H1 (cell line): ENCODE data around the gene SPC25. TPM values are rescaled to one million over a fixed set of nuclear protein-coding genes. Genes with fewer than 3 reads are reported as not detected.

Source experiments
- CTCF ChIA-PET: fragments of 300-600 bp; sonication (Branson Sonifier 250); formaldehyde crosslinking; loops from one replicate; lab custom pipeline; 2021; ENCODE audit not compliant: partially characterized antibody; lab: Charles Lee
- POLR2A ChIA-PET: fragments of 300-600 bp; sonication (Branson Sonifier 250); formaldehyde crosslinking; loops from one replicate; lab custom pipeline; 2021; ENCODE audit warnings: inconsistent platforms; ENCODE audit not compliant: partially characterized antibody; lab: Charles Lee
- DNase-seq, 2 experiments: peaks; one replicate each; pipeline versions ENCODE4 v3.0.0 to v3.0.0-alpha.2; 2010 to 2022; ENCODE audit warnings: low spot score in 2 of 2, low read depth in 1 of 2, mixed read lengths in 1 of 2
- FAIRE-seq: peaks from 2 replicates; lab custom pipeline; 2011; peaks lifted over from hg19 to GRCh38; lab: Jason Lieb, UNC
- H2AFZ ChIP-seq: 2 replicates; pipeline ENCODE4 v1.8.1; 2012; ENCODE audit warnings: low read length, inconsistent platforms
- H2AK5ac ChIP-seq: 2 replicates; pipeline ENCODE4 v1.6.1; 2013; ENCODE audit warnings: low read depth, low read length
- H2BK120ac ChIP-seq: replicated peaks from 2 replicates; pipeline ENCODE3; 2013; ENCODE audit warnings: low read depth, low read length, inconsistent platforms
- H2BK12ac ChIP-seq: 2 replicates; pipeline ENCODE4 v1.6.1; 2013; ENCODE audit warnings: low read depth, low read length
- H2BK15ac ChIP-seq: 2 replicates; pipeline ENCODE4 v1.6.1; 2013; ENCODE audit warnings: low read length
- H2BK20ac ChIP-seq: 2 replicates; pipeline ENCODE4 v1.6.1; 2013; ENCODE audit warnings: low read length
- H2BK5ac ChIP-seq: 2 replicates; pipeline ENCODE4 v1.6.1; 2013; ENCODE audit warnings: low read depth, low read length
- H3K14ac ChIP-seq: 2 replicates; pipeline ENCODE4 v1.6.1; 2013; ENCODE audit warnings: inconsistent platforms; ENCODE audit not compliant: insufficient read length
- H3K18ac ChIP-seq: 2 replicates; pipeline ENCODE4 v1.6.1; 2013; ENCODE audit warnings: low read length; ENCODE audit errors: extremely low read depth
- H3K23ac ChIP-seq: 2 replicates; pipeline ENCODE4 v1.6.1; 2013; ENCODE audit warnings: inconsistent platforms; ENCODE audit not compliant: insufficient read length
- H3K23me2 ChIP-seq: 2 replicates; pipeline ENCODE4 v1.6.1; 2013; ENCODE audit warnings: low read depth, low read length
- H3K27ac ChIP-seq: 2 replicates; pipeline ENCODE4 v1.6.1; 2011; ENCODE audit warnings: low read depth, low read length, inconsistent platforms
- H3K27me3 ChIP-seq, 4 experiments: replicated peaks in 1 of 4; 1 replicate in 1 of 4; 2 replicates in 3 of 4; pipeline versions ENCODE4 v1.6.1 to v1.8.1; 2011 to 2013; ENCODE audit warnings: low read length in 3 of 4, mild to moderate bottlenecking in 3 of 4, inconsistent platforms in 2 of 4, mixed read lengths in 2 of 4, moderate library complexity in 1 of 4; ENCODE audit not compliant: control insufficient read depth in 3 of 4, insufficient read depth in 3 of 4; ENCODE audit errors: extremely low read depth in 1 of 4
- H3K36me3 ChIP-seq, 4 experiments: 2 replicates each; pipeline versions ENCODE4 v1.6.1 to v1.8.1; 2011 to 2013; ENCODE audit warnings: mild to moderate bottlenecking in 4 of 4, low read length in 3 of 4, moderate library complexity in 2 of 4, control low read depth in 1 of 4, inconsistent platforms in 1 of 4; ENCODE audit not compliant: insufficient read depth in 4 of 4, control insufficient read depth in 2 of 4
- H3K4ac ChIP-seq: replicated peaks from 2 replicates; pipeline ENCODE3; 2013; ENCODE audit warnings: low read length, low read depth, mixed read lengths, inconsistent platforms; ENCODE audit not compliant: insufficient read length
- H3K4me1 ChIP-seq, 4 experiments: replicated peaks in 1 of 4; 1 replicate in 1 of 4; 2 replicates in 3 of 4; pipeline versions ENCODE4 v1.6.1 to v1.8.1; 2011 to 2013; ENCODE audit warnings: low read length in 3 of 4, inconsistent platforms in 2 of 4, mixed read lengths in 1 of 4; ENCODE audit not compliant: insufficient read depth in 4 of 4, control insufficient read depth in 3 of 4
- H3K4me2 ChIP-seq, 2 experiments: 2 replicates each; pipeline versions ENCODE4 v1.6.1 to v1.8.1; 2011 to 2013; ENCODE audit warnings: low read depth in 2 of 2, low read length in 2 of 2, control low read depth in 1 of 2, inconsistent platforms in 1 of 2, mild to moderate bottlenecking in 1 of 2; ENCODE audit not compliant: insufficient read depth in 1 of 2
- H3K4me3 ChIP-seq, 4 experiments: fragments of 200-600, 300-600 bp in 1 of 4; sonication (generic), shearing (Covaris generic), sonication (Bioruptor Twin) in 1 of 4; 2 replicates each; pipeline versions ENCODE4 v1.5.1 to v1.8.1; 2011 to 2016; ENCODE audit warnings: low read length in 4 of 4, low read depth in 3 of 4, control low read depth in 2 of 4, inconsistent platforms in 2 of 4, mild to moderate bottlenecking in 2 of 4, mixed read lengths in 1 of 4, moderate library complexity in 1 of 4; ENCODE audit not compliant: insufficient read depth in 2 of 4; ENCODE audit errors: extremely low read depth in 1 of 4
- H3K56ac ChIP-seq: replicated peaks from 2 replicates; pipeline ENCODE3; 2013; ENCODE audit warnings: low read depth, mild to moderate bottlenecking, mixed read lengths, low read length, inconsistent platforms; ENCODE audit not compliant: insufficient read length
- H3K79me1 ChIP-seq: 2 replicates; pipeline ENCODE4 v1.6.1; 2013; ENCODE audit warnings: low read depth, low read length, control low read depth
- H3K79me2 ChIP-seq, 2 experiments: 2 replicates each; pipeline versions ENCODE4 v1.6.1 to v1.8.1; 2012 to 2013; ENCODE audit warnings: low read length in 2 of 2, mild to moderate bottlenecking in 2 of 2, inconsistent platforms in 1 of 2; ENCODE audit not compliant: insufficient read depth in 2 of 2, control insufficient read depth in 1 of 2
- H3K9ac ChIP-seq, 4 experiments: replicated peaks in 1 of 4; 1 replicate in 1 of 4; 2 replicates in 3 of 4; pipeline versions ENCODE4 v1.6.1 to v1.8.1; 2011 to 2013; ENCODE audit warnings: low read depth in 3 of 4, low read length in 3 of 4, control low read depth in 2 of 4, mild to moderate bottlenecking in 2 of 4, moderate library complexity in 2 of 4, inconsistent platforms in 1 of 4; ENCODE audit errors: extremely low read depth in 1 of 4
- H3K9me3 ChIP-seq, 2 experiments: 2 replicates each; pipeline versions ENCODE4 v1.6.1 to v1.8.1; 2012 to 2013; ENCODE audit warnings: mild to moderate bottlenecking in 2 of 2, moderate library complexity in 2 of 2, control low read depth in 1 of 2, inconsistent platforms in 1 of 2, low read depth in 1 of 2, low read length in 1 of 2, mixed read lengths in 1 of 2; ENCODE audit not compliant: insufficient read depth in 2 of 2
- H4K20me1 ChIP-seq, 2 experiments: replicated peaks in 1 of 2; 2 replicates each; pipeline versions ENCODE3 to v1.8.1; 2011 to 2013; ENCODE audit warnings: inconsistent platforms in 2 of 2, low read length in 2 of 2, mild to moderate bottlenecking in 1 of 2; ENCODE audit not compliant: insufficient read depth in 2 of 2, control insufficient read depth in 1 of 2
- H4K5ac ChIP-seq: 2 replicates; pipeline ENCODE4 v1.6.1; 2013; ENCODE audit warnings: low read length, low read depth, mixed read lengths, inconsistent platforms; ENCODE audit not compliant: insufficient read length
- H4K8ac ChIP-seq: 2 replicates; pipeline ENCODE4 v1.8.0; 2013; ENCODE audit warnings: mild to moderate bottlenecking, moderate library complexity, low read length, inconsistent platforms; ENCODE audit not compliant: insufficient read depth; ENCODE audit errors: extremely low read depth
- H4K91ac ChIP-seq: replicated peaks from 2 replicates; pipeline ENCODE3; 2013; ENCODE audit warnings: low read length, mixed read lengths, inconsistent platforms; ENCODE audit not compliant: insufficient read length
- ASH2L ChIP-seq: fragments of 200-600, 300-600 bp; sonication (generic); IDR thresholded peaks from one replicate; pipeline ENCODE4 v1.7.1; 2017; ENCODE audit warnings: low read length
- ATF3 ChIP-seq: IDR thresholded peaks from 2 replicates; pipeline ENCODE4 v1.6.1; 2011; ENCODE audit warnings: low read depth, mild to moderate bottlenecking, low read length; ENCODE audit not compliant: insufficient read depth
- BRCA1 ChIP-seq: IDR thresholded peaks from 2 replicates; pipeline ENCODE4 v1.6.1; 2012; ENCODE audit warnings: low read depth, low read length, improper control_type of control experiment
- CBX8 ChIP-seq: fragments of 300-800, 300-1000 bp; sonication (generic); IDR thresholded peaks from 2 replicates; pipeline ENCODE4 v1.7.1; 2016; ENCODE audit warnings: low read depth, low read length, borderline replicate concordance
- CEBPB ChIP-seq: IDR thresholded peaks from 2 replicates; pipeline ENCODE4 v1.6.1; 2012; ENCODE audit warnings: low read depth, low read length
- CHD1 ChIP-seq: IDR thresholded peaks from 2 replicates; pipeline ENCODE4 v1.6.1; 2012; ENCODE audit warnings: low read depth, low read length, improper control_type of control experiment
- KDM5A ChIP-seq: fragments of 200-600 bp; IDR thresholded peaks from 2 replicates; pipeline ENCODE4 v1.7.1; 2012; ENCODE audit warnings: mild to moderate bottlenecking, low read length, inconsistent platforms, mixed read lengths
- PHF8 ChIP-seq: fragments of 200-600 bp; sonication (generic); conservative IDR thresholded peaks from 2 replicates; pipeline ENCODE4 v1.7.1; 2012; ENCODE audit warnings: low read depth, mild to moderate bottlenecking, inconsistent platforms, low read length, moderate library complexity
- RBBP5 ChIP-seq: IDR thresholded peaks from 2 replicates; pipeline ENCODE4 v1.7.1; 2012; ENCODE audit warnings: low read depth, mild to moderate bottlenecking, inconsistent platforms, low read length, moderate library complexity, borderline replicate concordance
- SP1 ChIP-seq: IDR thresholded peaks from 2 replicates; pipeline ENCODE4 v1.6.1; 2011; ENCODE audit warnings: low read depth, low read length
- TAF7 ChIP-seq: optimal IDR thresholded peaks from 2 replicates; pipeline ENCODE3; 2011; ENCODE audit warnings: low read depth, mild to moderate bottlenecking, inconsistent platforms, low read length, moderate library complexity, borderline replicate concordance
- USF2 ChIP-seq: IDR thresholded peaks from 2 replicates; pipeline ENCODE4 v1.6.1; 2011; ENCODE audit warnings: low read length, improper control_type of control experiment
- YY1 ChIP-seq: IDR thresholded peaks from 2 replicates; pipeline ENCODE4 v1.6.1; 2011; ENCODE audit warnings: low read depth, mild to moderate bottlenecking, low read length
- polyA plus RNA-seq, 7 experiments: library from polyadenylated mRNA; depleted of rRNA in 3 of 7; stranded (reverse) in 5 of 7; unstranded in 2 of 7; fragments of >200 nt in 5 of 7; fragments of 200-250 nt in 2 of 7; gene quantifications; 1 replicate in 5 of 7; 2 replicates in 1 of 7; 4 replicates in 1 of 7; pipeline versions ENCODE4 v1.2.1 to v1.2.3, GENCODE V29; 2011 to 2013; ENCODE audit warnings: missing spikeins in 2 of 7, mixed read lengths in 2 of 7
- total RNA-seq: library from RNA; stranded (reverse); fragmentation: NEBNext Ultra II Directional; extraction: Animal tissue kit (Norgen Biotek cat#: 25700); gene quantifications from 2 replicates; pipeline ENCODE4 v1.2.1, GENCODE V29; 2021

Gene SPC25
- total and polyA plus RNA-seq, 2 of the 8 experiments (the other 6 are each of a cell fraction or from before 2014, with no cell fraction given), result 21.0 to 34.7 TPM

DNA sequence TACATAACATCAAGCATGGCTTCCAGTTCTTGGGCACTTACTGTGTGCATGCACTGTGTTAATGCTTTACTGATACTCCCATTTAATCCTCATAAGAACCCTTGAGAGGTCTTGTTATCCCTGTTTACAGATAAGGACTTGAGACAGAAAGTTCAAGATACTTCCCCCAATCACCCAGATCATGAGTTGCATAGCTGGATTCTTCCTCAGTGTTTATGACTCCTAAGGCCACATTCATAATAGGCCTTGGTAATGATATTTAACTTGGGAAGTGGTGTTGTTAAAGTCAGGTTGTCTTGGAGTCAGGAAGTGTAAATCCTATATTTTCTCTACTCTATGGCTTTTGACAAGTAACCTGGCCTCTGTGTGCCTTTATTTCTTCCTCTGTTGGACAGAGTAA, 65.1 kb downstream of the SPC25 start:
- Histone ChIP-seq H3K56ac (no peak overlapping the region), H3K27me3 (peaks cover 0 to 1% (median 0%) of the 10 kb centered on the region in 4 experiments; a peak in 1 of 7 replicates), H3K79me2 (no peaks in the 10 kb centered on the region), H3K79me1 (no peaks in the 10 kb centered on the region), H2BK15ac (no peak overlapping the region), H3K23me2 (no peaks in the 10 kb centered on the region), H4K8ac (no peak overlapping the region), H2BK5ac (no peak overlapping the region), H3K4me2 (no peak overlapping the region), H3K27ac (no peak overlapping the region), H4K91ac (no peak overlapping the region), H3K23ac (no peak overlapping the region), H2BK120ac (no peak overlapping the region), H3K4me1 (no peaks in the 10 kb centered on the region), H3K9me3 (no peaks in the 10 kb centered on the region), H3K18ac (no peak overlapping the region), H2BK20ac (no peak overlapping the region), H4K5ac (no peak overlapping the region), H3K14ac (no peak overlapping the region), H3K4ac (no peak overlapping the region), H2AFZ (no peak overlapping the region), H4K20me1 (no peaks in the 10 kb centered on the region), H3K4me3 (no peak overlapping the region), H3K36me3 (no peaks in the 10 kb centered on the region), H2AK5ac (no peak overlapping the region), H3K9ac (no peak overlapping the region), H2BK12ac (no peak overlapping the region)
- ChIA-PET CTCF (interaction anchor here (0.7 to 1.7 kb wide), 7 partner anchors 9 to 331 kb away, joined by 3 to 5 read pairs (median 3); no protein-coding TSS in a partner anchor), POLR2A (no interaction called here)
- DNase-seq (no peak), FAIRE-seq (no peak)
- TF ChIP-seq USF2 (no peak), RBBP5 (no peak), TAF7 (no peak), YY1 (no peak), CBX8 (no peak), SP1 (no peak), KDM5A (no peak), ASH2L (no peak), BRCA1 (no peak), CHD1 (no peak), ATF3 (no peak), PHF8 (no peak), CEBPB (no peak)
